Mucosa of descending colon (tissue), 3 donors: Measurements from ENCODE around the gene DENND5B. TPM values are rescaled to one million over a fixed set of nuclear protein-coding genes. Genes with fewer than 3 reads are reported as not detected.
A peak's percentile ranks its signal among the peaks of the same experiment; 100 is the strongest.

Source experiments
- ATAC-seq: fragments of 200-7000 bp; cut with Tn5 transposase; one replicate; pipeline ENCODE4 v1.9.1; 2020; ENCODE audit warnings: mild to moderate bottlenecking, moderate library complexity
- DNase-seq, 3 donors: peaks; one replicate each; pipeline ENCODE4 v3.0.0-alpha.2; 2020
- H3K36me3 ChIP-seq: fragments of 200-600 bp; one replicate; pipeline ENCODE4 v1.8.0; 2021; ENCODE audit warnings: low read depth, mild to moderate bottlenecking
- H3K4me1 ChIP-seq: fragments of 200-600 bp; one replicate; pipeline ENCODE4 v1.8.0; 2021; ENCODE audit warnings: low read depth, mild to moderate bottlenecking
- H3K4me3 ChIP-seq: fragments of 200-600 bp; one replicate; pipeline ENCODE4 v1.8.0; 2021; ENCODE audit warnings: mild to moderate bottlenecking
- H3K9me3 ChIP-seq: fragments of 200-600 bp; one replicate; pipeline ENCODE4 v1.8.0; 2021; ENCODE audit warnings: mild to moderate bottlenecking
- intact Hi-C, 2 donors: fragments of 100-400 bp; cut with DNase I in 1 of 2; cut with micrococcal nuclease in 1 of 2; formaldehyde crosslinking; loops; one replicate each; pipeline versions ENCODE4 v1.11.0 to v1.11.1; 2022; cut with DNase I, micrococcal nuclease
- total RNA-seq, 3 donors: library from RNA; stranded (reverse); fragmentation: NEBNext Ultra II Directional in 2 of 3; extraction: Animal tissue kit (Norgen Biotek cat#: 25700) in 2 of 3; gene quantifications; one replicate each; pipeline versions ENCODE4 v1.2.1 to v1.2.4, GENCODE V29; 2021 to 2023
- TF ChIP-seq, protein P1 (sequence below): fragments of 200-600 bp; IDR thresholded peaks from one replicate; pipeline ENCODE4 v1.8.0; 2022; ENCODE audit warnings: antibody characterized with exemption, mild to moderate bottlenecking
- donor health status: DM: no; HTN: no; CAD: no; lungs with moderate emphysema.
- donor health status: DM: no; HTN: no; CAD: no.
- donor health status: DM: no; HTN: yes; CAD: no.

DENND5B gene
- total RNA-seq, 3 donors from 2014 or later, result 10.4 to 20.3 (median 12.8) TPM

DNA sequence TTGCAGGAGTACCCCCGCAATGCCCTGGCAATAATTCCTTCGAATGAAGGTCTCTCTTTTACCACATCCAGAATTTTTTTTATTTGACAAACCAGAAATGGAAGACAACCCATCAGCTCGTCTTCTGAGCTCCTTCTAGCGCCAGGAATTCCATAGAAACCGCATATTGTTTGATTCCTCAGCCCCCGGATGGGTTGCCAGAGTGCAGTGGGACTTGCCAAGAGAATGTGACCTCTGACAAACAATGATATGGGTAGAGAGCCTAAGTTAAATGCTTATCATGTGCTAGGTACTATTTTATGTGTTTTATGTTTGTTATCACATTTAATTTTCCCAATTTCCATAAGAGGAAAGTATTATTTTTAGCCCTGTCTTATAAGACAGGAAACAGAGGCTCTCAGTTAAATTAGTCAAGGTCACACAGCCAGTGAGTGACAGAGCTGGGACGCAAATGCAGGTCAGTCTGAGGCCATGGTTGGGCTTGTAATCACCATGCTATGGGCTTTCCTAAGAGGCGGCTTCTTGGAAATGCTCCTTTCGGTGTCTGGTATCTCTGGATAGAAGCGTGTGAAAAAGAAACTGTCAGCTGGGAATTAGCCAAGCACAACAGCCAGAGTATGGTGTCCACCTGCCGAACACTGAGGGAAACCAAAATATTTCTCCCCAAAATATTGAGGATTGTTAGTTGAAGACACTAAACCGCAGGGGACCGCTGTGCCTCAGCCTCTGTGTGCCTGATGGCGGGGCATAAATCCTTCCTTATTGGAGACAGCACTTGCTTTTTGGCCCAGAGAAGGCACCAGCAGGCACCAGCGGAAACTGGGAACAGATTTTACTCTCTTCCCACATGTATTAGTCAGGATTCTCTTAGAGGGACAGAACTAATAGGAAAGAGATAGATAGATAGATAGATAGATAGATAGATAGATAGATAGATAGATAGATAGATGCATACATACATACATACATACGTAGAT lies 39.1 kb upstream of the DENND5B start:
- no peaks in the 10 kb centered on the region for H3K9me3 ChIP-seq
- H3K4me3 ChIP-seq, result no peak overlapping the region
- ATAC-seq (no peak), DNase-seq (no peak)
- intact Hi-C loops, result no loop called here
- H3K4me1 ChIP-seq, result no peaks in the 10 kb centered on the region
- TF ChIP-seq, protein P1, sequence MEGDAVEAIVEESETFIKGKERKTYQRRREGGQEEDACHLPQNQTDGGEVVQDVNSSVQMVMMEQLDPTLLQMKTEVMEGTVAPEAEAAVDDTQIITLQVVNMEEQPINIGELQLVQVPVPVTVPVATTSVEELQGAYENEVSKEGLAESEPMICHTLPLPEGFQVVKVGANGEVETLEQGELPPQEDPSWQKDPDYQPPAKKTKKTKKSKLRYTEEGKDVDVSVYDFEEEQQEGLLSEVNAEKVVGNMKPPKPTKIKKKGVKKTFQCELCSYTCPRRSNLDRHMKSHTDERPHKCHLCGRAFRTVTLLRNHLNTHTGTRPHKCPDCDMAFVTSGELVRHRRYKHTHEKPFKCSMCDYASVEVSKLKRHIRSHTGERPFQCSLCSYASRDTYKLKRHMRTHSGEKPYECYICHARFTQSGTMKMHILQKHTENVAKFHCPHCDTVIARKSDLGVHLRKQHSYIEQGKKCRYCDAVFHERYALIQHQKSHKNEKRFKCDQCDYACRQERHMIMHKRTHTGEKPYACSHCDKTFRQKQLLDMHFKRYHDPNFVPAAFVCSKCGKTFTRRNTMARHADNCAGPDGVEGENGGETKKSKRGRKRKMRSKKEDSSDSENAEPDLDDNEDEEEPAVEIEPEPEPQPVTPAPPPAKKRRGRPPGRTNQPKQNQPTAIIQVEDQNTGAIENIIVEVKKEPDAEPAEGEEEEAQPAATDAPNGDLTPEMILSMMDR, result no peak
- H3K36me3 ChIP-seq, result no peaks in the 10 kb centered on the region

DNA sequence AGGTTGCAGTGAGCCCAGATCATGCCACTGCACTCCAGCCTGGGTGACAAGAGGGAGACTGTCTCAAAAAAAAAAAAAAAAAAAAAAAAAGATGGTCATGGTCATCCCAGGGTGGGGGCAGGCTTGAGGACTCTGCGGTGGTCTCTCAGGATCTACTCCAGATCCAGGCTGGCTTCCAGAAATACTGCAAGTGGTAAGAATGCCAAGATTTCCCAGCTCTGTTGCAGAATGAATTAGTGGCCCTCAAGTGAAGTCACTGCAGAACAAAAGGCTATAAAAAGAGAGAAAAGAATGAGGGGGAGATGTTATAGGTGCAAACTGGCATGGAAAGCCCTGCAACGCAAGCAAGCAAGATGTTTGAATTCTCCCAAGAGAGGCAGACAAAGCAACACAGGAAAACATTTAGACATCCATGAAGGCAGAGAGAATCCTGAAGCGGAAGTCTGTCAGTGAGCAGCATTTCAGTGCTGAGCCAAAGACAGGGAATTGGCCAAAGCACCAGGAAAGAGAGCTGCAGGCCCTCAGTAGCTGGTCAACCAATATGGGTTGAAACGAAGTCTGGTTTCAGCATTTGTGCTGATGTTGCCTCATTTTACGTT lies 36.6 kb upstream of the DENND5B start:
- Histone ChIP-seq H3K36me3 (no peaks in the 10 kb centered on the region), H3K4me1 (no peaks in the 10 kb centered on the region), H3K4me3 (no peak overlapping the region), H3K9me3 (no peaks in the 10 kb centered on the region)
- intact Hi-C loops, result no loop called here
- DNase-seq (no peak), ATAC-seq (no peak)
- TF ChIP-seq, protein P1, result no peak

DNA sequence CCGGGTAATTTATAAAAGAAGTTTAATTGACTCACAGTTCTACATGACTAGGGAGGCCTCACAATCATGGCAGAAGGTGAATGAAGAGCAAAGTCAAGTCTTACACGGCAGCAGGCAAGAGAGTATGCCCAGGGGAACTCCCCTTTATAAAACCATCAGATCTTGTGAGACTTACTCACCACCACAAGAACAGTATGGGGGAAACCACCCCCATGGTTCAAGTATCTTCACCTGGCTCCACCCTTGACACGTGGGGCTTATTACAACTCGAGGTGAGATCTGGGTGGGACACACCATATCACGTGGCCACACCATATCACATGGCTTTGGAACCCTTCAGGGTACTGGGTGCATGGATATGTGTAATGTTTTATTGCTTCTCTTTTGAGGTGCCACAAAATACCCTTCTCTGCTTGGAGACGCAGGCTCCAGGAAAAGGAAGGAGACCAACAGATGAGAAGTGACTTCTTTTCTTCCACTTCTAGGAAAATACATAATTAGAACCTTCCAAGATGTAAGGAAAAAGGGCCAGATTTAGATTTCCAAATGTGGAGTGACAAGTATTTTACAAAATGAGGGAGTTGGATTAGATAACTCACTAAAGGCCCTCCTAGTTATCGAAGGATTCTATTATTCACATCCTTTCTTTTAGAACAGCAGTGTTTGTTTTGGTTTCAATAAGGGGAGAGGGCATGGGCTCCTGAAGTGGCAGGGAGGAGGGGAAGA lies 35.5 kb upstream of the DENND5B start:
- ATAC-seq (peak; percentile 25), DNase-seq (no peak)
- TF ChIP-seq, protein P1, result no peak
- Histone ChIP-seq H3K4me1 (no peaks in the 10 kb centered on the region), H3K36me3 (no peaks in the 10 kb centered on the region), H3K9me3 (no peaks in the 10 kb centered on the region), H3K4me3 (no peak overlapping the region)
- intact Hi-C loops, result no loop called here

DNA sequence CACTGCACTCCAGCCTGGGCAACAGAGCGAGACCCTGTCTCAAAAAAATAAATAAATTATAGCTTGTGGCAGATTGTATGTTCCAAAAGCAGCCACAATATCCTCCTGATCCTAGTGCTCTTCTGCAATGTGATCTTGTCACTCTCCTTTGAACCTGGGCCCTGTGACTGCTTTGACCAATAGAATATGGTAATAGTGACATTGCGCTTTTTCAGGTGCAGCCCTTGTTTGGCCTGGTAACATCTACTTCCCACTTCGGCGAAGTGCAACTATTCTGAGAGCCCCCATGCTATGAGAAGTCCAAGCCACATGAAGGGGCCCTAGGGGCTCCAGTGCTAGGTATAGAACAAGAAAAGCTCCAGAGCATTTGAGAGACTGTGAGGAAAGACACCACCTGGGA lies 31.1 kb upstream of the DENND5B start:
- Histone ChIP-seq H3K9me3 (no peaks in the 10 kb centered on the region), H3K36me3 (no peaks in the 10 kb centered on the region), H3K4me3 (no peak overlapping the region), H3K4me1 (no peaks in the 10 kb centered on the region)
- no peak for ATAC-seq
- intact Hi-C loops, result no loop called here
- TF ChIP-seq, protein P1, result no peak
- DNase-seq, result no peak

DNA sequence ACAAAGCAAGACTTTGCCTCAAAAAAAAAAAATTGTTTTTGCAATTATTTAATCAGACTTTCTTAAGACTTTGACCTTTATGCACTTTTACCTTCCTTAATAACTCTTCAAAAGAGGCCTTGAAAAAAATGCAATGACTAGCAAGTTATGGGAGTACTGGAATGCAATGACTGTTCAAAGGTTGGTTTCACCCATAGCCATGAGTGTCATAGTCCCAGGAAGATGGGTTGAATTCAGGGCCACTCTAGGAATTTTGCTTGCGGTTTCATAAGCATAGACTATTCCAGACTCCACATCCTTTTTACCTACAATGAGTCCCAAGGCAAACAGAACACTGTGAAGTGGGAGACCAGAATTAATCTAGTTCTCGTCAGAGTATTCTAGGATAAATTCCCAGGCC lies 29.4 kb upstream of the DENND5B start:
- Histone ChIP-seq H3K4me1 (no peaks in the 10 kb centered on the region), H3K4me3 (no peak overlapping the region), H3K36me3 (no peaks in the 10 kb centered on the region), H3K9me3 (no peaks in the 10 kb centered on the region)
- DNase-seq (no peak), ATAC-seq (peak; percentile 92)
- TF ChIP-seq, protein P1, result no peak
- intact Hi-C loops, result no loop called here
